Retinal pigment epithelial cell (primary cell): ENCODE data around the gene SH3GL3.

Experiments
- DNase-seq: peaks from one replicate; pipeline ENCODE4 v3.0.0-alpha.2; 2010; ENCODE audit warnings: low read depth
- H3K4me3 ChIP-seq: 2 replicates; pipeline ENCODE4 v1.5.1; 2011; ENCODE audit warnings: mild to moderate bottlenecking, low read length, control low read depth, moderate library complexity
- TF ChIP-seq, protein P1 (sequence below): conservative IDR thresholded peaks from 2 replicates; pipeline ENCODE4 v1.5.1; 2011; ENCODE audit warnings: low read depth, low read length, control low read depth, inconsistent platforms

SH3GL3 gene

DNA sequence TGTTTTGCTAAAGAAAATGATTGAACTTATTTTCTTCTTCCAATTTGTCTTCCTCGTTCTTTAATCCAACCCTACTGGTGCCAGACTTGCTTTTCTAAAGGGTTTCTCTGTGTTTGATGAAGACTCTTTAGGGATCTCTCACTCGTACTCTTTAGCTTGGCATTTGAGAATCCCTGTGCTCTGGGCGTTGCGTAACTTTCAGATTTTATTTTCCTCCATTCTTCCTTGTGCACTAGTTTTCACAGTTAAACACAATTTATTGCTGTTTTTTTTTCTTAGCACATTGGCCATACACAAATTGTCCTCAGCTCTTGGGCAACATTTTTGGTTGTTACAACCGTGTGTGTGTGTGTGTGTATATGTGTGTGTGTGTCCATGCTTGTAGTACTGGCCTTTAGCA, 111.0 kb downstream of the SH3GL3 start:
- TF ChIP-seq, protein P1, sequence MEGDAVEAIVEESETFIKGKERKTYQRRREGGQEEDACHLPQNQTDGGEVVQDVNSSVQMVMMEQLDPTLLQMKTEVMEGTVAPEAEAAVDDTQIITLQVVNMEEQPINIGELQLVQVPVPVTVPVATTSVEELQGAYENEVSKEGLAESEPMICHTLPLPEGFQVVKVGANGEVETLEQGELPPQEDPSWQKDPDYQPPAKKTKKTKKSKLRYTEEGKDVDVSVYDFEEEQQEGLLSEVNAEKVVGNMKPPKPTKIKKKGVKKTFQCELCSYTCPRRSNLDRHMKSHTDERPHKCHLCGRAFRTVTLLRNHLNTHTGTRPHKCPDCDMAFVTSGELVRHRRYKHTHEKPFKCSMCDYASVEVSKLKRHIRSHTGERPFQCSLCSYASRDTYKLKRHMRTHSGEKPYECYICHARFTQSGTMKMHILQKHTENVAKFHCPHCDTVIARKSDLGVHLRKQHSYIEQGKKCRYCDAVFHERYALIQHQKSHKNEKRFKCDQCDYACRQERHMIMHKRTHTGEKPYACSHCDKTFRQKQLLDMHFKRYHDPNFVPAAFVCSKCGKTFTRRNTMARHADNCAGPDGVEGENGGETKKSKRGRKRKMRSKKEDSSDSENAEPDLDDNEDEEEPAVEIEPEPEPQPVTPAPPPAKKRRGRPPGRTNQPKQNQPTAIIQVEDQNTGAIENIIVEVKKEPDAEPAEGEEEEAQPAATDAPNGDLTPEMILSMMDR: no peak
- no peak for DNase-seq
- no peak overlapping the region for H3K4me3 ChIP-seq

GRCh38 chr15:83559310-83559966, 112.3 kb downstream of the SH3GL3 start:
- DNase-seq: no peak
- no peak overlapping the region for H3K4me3 ChIP-seq
- TF ChIP-seq, protein P1: peak; percentile 85

- no peak overlapping the region for H3K4me3 ChIP-seq
- DNase-seq: no peak
- TF ChIP-seq, protein P1: no peak
These were observed 114.5 kb downstream of the SH3GL3 start for GRCh38 chr15:83561661-83562060.

- DNase-seq: no peak
- TF ChIP-seq, protein P1: no peak
- H3K4me3 ChIP-seq: no peak overlapping the region
These were observed 118.0 kb downstream of the SH3GL3 start for GRCh38 chr15:83565138-83565537.

GRCh38 chr15:83565553-83566159, 118.5 kb downstream of the SH3GL3 start:
- no peak for DNase-seq
- no peak overlapping the region for H3K4me3 ChIP-seq
- TF ChIP-seq, protein P1: peak; percentile 69

DNA sequence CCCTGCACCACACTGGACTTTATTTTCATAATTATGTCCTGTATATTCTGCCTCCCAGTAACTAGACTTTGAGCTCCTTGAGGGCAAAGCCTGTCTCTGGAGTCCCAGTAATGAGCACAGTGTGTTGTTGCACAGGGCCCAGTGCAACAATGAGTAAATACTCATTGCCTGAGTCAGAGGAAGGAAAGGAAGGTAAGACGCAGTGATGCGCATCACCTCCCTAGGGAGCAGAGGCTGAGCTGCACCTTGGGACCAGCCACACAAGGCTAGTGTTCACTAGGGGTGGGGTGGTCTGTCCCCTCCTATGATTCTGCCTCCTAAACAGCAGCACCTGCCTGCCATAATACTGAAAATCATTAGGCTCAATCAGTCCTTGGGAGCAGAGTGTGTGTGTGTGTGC, 120.2 kb downstream of the SH3GL3 start:
- H3K4me3 ChIP-seq: no peak overlapping the region
- no peak for DNase-seq
- TF ChIP-seq, protein P1: no peak

DNA sequence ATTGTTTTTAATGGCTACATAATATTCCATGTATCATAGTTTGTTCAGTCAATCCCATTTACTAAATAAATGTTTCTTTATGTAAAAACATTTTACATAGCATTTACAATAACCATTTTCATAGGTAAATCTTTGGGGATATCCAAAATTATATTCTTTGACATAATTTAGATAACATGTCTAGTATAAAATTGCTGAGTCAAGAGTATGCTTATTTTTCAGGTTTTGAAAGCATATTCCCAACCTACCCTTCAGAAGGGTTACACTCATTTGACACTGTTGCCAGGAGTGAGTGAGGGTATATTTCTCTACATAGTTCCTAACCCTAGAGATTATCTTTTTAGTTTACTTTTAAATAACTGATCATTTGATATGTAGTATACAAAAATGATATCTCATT, 122.2 kb downstream of the SH3GL3 start:
- TF ChIP-seq, protein P1: no peak
- no peak for DNase-seq
- no peak overlapping the region for H3K4me3 ChIP-seq
